Liver (tissue), 9 donors: Measurements from ENCODE around the gene PIH1D2. TPM values are rescaled to one million over a fixed set of nuclear protein-coding genes. Genes with fewer than 3 reads are reported as not detected.

Experiments used
- DNase-seq: peaks from one replicate; pipeline ENCODE4 v3.0.0-alpha.2; 2017; ENCODE audit warnings: low spot score
- H3K27ac ChIP-seq, 2 donors: one replicate each; pipeline ENCODE4 v1.7.0; 2013; ENCODE audit warnings: inconsistent platforms in 2 of 2, low read length in 2 of 2, control low read depth in 1 of 2, low read depth in 1 of 2, mild to moderate bottlenecking in 1 of 2
- H3K27me3 ChIP-seq, 4 donors: one replicate each; pipeline versions ENCODE4 v1.6.1 to v1.7.0; 2013; ENCODE audit warnings: low read length in 3 of 4, inconsistent platforms in 1 of 4, mild to moderate bottlenecking in 1 of 4, moderate library complexity in 1 of 4; ENCODE audit not compliant: control insufficient read depth in 4 of 4, insufficient read depth in 4 of 4
- H3K36me3 ChIP-seq, 4 donors: one replicate each; pipeline versions ENCODE4 v1.6.1 to v1.7.0; 2013; ENCODE audit warnings: low read length in 3 of 4, mild to moderate bottlenecking in 3 of 4, low read depth in 1 of 4, moderate library complexity in 1 of 4; ENCODE audit not compliant: control insufficient read depth in 4 of 4, insufficient read depth in 3 of 4
- H3K4me1 ChIP-seq, 4 donors: one replicate each; pipeline versions ENCODE4 v1.6.1 to v1.7.0; 2013; ENCODE audit warnings: low read length in 3 of 4, mild to moderate bottlenecking in 3 of 4, moderate library complexity in 1 of 4; ENCODE audit not compliant: control insufficient read depth in 4 of 4, insufficient read depth in 4 of 4
- H3K4me3 ChIP-seq, 3 donors: one replicate each; pipeline versions ENCODE4 v1.6.1 to v1.7.0; 2013; ENCODE audit warnings: low read length in 3 of 3, control low read depth in 1 of 3, low read depth in 1 of 3, mild to moderate bottlenecking in 1 of 3
- H3K9ac ChIP-seq, 2 donors: one replicate each; pipeline ENCODE4 v1.7.0; 2013; ENCODE audit warnings: low read length in 2 of 2, mild to moderate bottlenecking in 2 of 2, moderate library complexity in 2 of 2, control low read depth in 1 of 2, low read depth in 1 of 2
- H3K9me3 ChIP-seq, 4 donors: one replicate each; pipeline versions ENCODE4 v1.6.1 to v1.7.0; 2013; ENCODE audit warnings: low read length in 3 of 4; ENCODE audit not compliant: control insufficient read depth in 4 of 4
- EGR1 ChIP-seq, 2 donors: IDR thresholded peaks; 2 replicates each; pipeline ENCODE4 v1.6.1; 2016 to 2018; ENCODE audit warnings: antibody characterized with exemption in 2 of 2, low read depth in 2 of 2
- FOXA2 ChIP-seq: IDR thresholded peaks from 2 replicates; pipeline ENCODE4 v1.6.1; 2016; ENCODE audit warnings: antibody characterized with exemption
- GABPA ChIP-seq, 2 donors: IDR thresholded peaks in 1 of 2; conservative IDR thresholded peaks in 1 of 2; 2 replicates each; pipeline ENCODE4 v1.6.1; 2016; ENCODE audit warnings: antibody characterized with exemption in 2 of 2, mild to moderate bottlenecking in 1 of 2, moderate library complexity in 1 of 2
- HNF4A ChIP-seq, 2 donors: conservative IDR thresholded peaks; 2 replicates each; pipeline ENCODE4 v1.6.1; 2016; ENCODE audit warnings: antibody characterized with exemption in 2 of 2, mild to moderate bottlenecking in 2 of 2
- JUND ChIP-seq, 2 donors: IDR thresholded peaks; 2 replicates each; pipeline ENCODE4 v1.6.1; 2016; ENCODE audit warnings: antibody characterized with exemption in 2 of 2
- RAD21 ChIP-seq, 2 donors: IDR thresholded peaks; 2 replicates each; pipeline ENCODE4 v1.6.1; 2016; ENCODE audit warnings: antibody characterized with exemption in 2 of 2, mild to moderate bottlenecking in 2 of 2
- RXRA ChIP-seq, 2 donors: IDR thresholded peaks; 2 replicates each; pipeline ENCODE4 v1.6.1; 2017 to 2018; ENCODE audit warnings: antibody characterized with exemption in 2 of 2, mild to moderate bottlenecking in 1 of 2
- SP1 ChIP-seq: IDR thresholded peaks from 2 replicates; pipeline ENCODE4 v1.6.1; 2018; ENCODE audit warnings: antibody characterized with exemption, mild to moderate bottlenecking
- TAF1 ChIP-seq: conservative IDR thresholded peaks from 2 replicates; pipeline ENCODE4 v1.6.1; 2016; ENCODE audit warnings: antibody characterized with exemption, mild to moderate bottlenecking
- YY1 ChIP-seq: IDR thresholded peaks from 2 replicates; pipeline ENCODE4 v1.6.1; 2016; ENCODE audit warnings: antibody characterized with exemption, mild to moderate bottlenecking
- ZBTB33 ChIP-seq: IDR thresholded peaks from 2 replicates; pipeline ENCODE4 v1.6.1; 2016; ENCODE audit warnings: antibody characterized with exemption
- WGBS: extraction: QIAGEN DNeasy Blood & Tissue Kit; methylation state at CpG from one replicate; pipeline ENCODE4 v1.1.7; 2013; 5-methylcytosine and 5-hydroxymethylcytosine counted together
- polyA plus RNA-seq, 2 donors: library from polyadenylated mRNA; stranded (reverse) in 1 of 2; unstranded in 1 of 2; fragments of 200-250 nt in 1 of 2; fragments of >200 nt in 1 of 2; fragmentation: Nextera tagmentation in 1 of 2; extraction: Ambion mirVana in 1 of 2; gene quantifications; one replicate each; pipeline versions ENCODE4 v1.2.1 to v1.2.3, GENCODE V29; 2013 to 2015
- total RNA-seq, 2 donors: library from RNA; depleted of rRNA; stranded (reverse); fragments of >200 nt; gene quantifications; one replicate each; pipeline ENCODE4 v1.2.3, GENCODE V29; 2014
- TF ChIP-seq, protein P1 (sequence below): IDR thresholded peaks from 2 replicates; pipeline ENCODE4 v1.6.1; 2016; ENCODE audit warnings: antibody characterized with exemption
- TF ChIP-seq, protein P2 (sequence below): IDR thresholded peaks from 2 replicates; pipeline ENCODE4 v1.6.1; 2016; ENCODE audit warnings: antibody characterized with exemption, mild to moderate bottlenecking
- donor health status: healthy.
- donor health status: healthy.
- donor health status: healthy.
- donor health status: healthy.
- donor health status: healthy.

Gene PIH1D2
- total and polyA plus RNA-seq, 4 donors = 0.25 to 0.52 (median 0.43) TPM

- Histone ChIP-seq H3K4me1 (peaks cover 2 to 17% (median 10%) of the 10 kb centered on the region in 4 donors), H3K36me3 (peaks cover 5 to 23% (median 19%) of the 10 kb centered on the region in 4 donors), H3K9ac (peak overlapping the region; percentile 71 to 77), H3K27me3 (no peaks in the 10 kb centered on the region), H3K4me3 (peak overlapping the region; percentile 73 to 98 (median 90)), H3K9me3 (no peaks in the 10 kb centered on the region), H3K27ac (peak overlapping the region; percentile 93 to 98)
- TF ChIP-seq, protein P1, sequence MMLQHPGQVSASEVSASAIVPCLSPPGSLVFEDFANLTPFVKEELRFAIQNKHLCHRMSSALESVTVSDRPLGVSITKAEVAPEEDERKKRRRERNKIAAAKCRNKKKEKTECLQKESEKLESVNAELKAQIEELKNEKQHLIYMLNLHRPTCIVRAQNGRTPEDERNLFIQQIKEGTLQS = no peak
- TF ChIP-seq RAD21 (IDR thresholded peaks at IDR 0.05) = no peak
- no peak for TF ChIP-seq RXRA (IDR thresholded peaks at IDR 0.05)
- TF ChIP-seq, protein P2, sequence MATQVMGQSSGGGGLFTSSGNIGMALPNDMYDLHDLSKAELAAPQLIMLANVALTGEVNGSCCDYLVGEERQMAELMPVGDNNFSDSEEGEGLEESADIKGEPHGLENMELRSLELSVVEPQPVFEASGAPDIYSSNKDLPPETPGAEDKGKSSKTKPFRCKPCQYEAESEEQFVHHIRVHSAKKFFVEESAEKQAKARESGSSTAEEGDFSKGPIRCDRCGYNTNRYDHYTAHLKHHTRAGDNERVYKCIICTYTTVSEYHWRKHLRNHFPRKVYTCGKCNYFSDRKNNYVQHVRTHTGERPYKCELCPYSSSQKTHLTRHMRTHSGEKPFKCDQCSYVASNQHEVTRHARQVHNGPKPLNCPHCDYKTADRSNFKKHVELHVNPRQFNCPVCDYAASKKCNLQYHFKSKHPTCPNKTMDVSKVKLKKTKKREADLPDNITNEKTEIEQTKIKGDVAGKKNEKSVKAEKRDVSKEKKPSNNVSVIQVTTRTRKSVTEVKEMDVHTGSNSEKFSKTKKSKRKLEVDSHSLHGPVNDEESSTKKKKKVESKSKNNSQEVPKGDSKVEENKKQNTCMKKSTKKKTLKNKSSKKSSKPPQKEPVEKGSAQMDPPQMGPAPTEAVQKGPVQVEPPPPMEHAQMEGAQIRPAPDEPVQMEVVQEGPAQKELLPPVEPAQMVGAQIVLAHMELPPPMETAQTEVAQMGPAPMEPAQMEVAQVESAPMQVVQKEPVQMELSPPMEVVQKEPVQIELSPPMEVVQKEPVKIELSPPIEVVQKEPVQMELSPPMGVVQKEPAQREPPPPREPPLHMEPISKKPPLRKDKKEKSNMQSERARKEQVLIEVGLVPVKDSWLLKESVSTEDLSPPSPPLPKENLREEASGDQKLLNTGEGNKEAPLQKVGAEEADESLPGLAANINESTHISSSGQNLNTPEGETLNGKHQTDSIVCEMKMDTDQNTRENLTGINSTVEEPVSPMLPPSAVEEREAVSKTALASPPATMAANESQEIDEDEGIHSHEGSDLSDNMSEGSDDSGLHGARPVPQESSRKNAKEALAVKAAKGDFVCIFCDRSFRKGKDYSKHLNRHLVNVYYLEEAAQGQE = no peak
- TF ChIP-seq HNF4A (conservative IDR thresholded peaks at IDR 0.05) = no peak
- DNase-seq = no peak
- WGBS = 28% methylated on average over 10 of the region's 10 CpGs
Measured at GRCh38 chr11:112024178-112024772, 49.5 kb downstream of the PIH1D2 start.

- Histone ChIP-seq H3K9ac (no peak overlapping the region), H3K36me3 (peaks cover 3 to 18% (median 12%) of the 10 kb centered on the region in 4 donors), H3K27ac (no peak overlapping the region), H3K4me3 (no peak overlapping the region), H3K9me3 (no peaks in the 10 kb centered on the region), H3K27me3 (no peaks in the 10 kb centered on the region), H3K4me1 (peaks cover 2 to 17% (median 12%) of the 10 kb centered on the region in 4 donors)
- WGBS = 95% methylated on average over 3 of the region's 3 CpGs
- TF ChIP-seq GABPA (IDR thresholded peaks at IDR 0.05 in 1 of 2, conservative IDR thresholded peaks at IDR 0.05 in 1 of 2) = no peak
- TF ChIP-seq JUND (IDR thresholded peaks at IDR 0.05) = no peak
- no peak for TF ChIP-seq SP1
- no peak for TF ChIP-seq EGR1 (IDR thresholded peaks at IDR 0.05; ENCODE audit: low read depth in 2 of 2)
- TF ChIP-seq RXRA (IDR thresholded peaks at IDR 0.05) = no peak
- TF ChIP-seq YY1 = no peak
- no peak for TF ChIP-seq ZBTB33
- no peak for TF ChIP-seq HNF4A (conservative IDR thresholded peaks at IDR 0.05)
- no peak for TF ChIP-seq TAF1
- no peak for TF ChIP-seq FOXA2
- DNase-seq = no peak
Measured at GRCh38 chr11:112023104-112023503, 50.7 kb downstream of the PIH1D2 start.
